Measurements from ENCODE around the gene ATP8B1. TPM values are rescaled to one million over a fixed set of nuclear protein-coding genes. Genes with fewer than 3 reads are reported as not detected.
"Not testable (repeated sequence)": the region's sequence is repeated elsewhere in the genome, so short reads cannot be mapped to it uniquely, and the experiment has no call there.

The ATP8B1 gene
- 100 to 1,000 TPM; 248 to 387 TPM for total RNA-seq
- long read RNA-seq, full-length matches to known transcripts, result 11 of 294 reads
- long read RNA-seq, partial matches to known transcripts, result 229 of 294 reads
- long read RNA-seq, other reads (novel, unspliced or antisense), result 54 of 294 reads

- intact Hi-C loops (cut with DNase I, micrococcal nuclease), result no loop called here
- peak; percentile 81 for ATAC-seq
Observed at GRCh38 chr18:57803103-57803969, at the start of gene ATP8B1. TSS of gene ATP8B1 (minus strand) at chr18:57803315. CDS start at chr18:57731807, 71,508 bp downstream.

GRCh38 chr18:57850063-57850462, 46.9 kb upstream of the ATP8B1 start:
- intact Hi-C loops (cut with DNase I, micrococcal nuclease), result no loop called here
- DNase-seq, result no peak
- ATAC-seq, result no peak

More at GRCh38 chr18:57803103-57803969, at the start of gene ATP8B1:
- peak; percentile 92 to 95 for DNase-seq

- intact Hi-C loops (cut with DNase I, micrococcal nuclease); ATAC-seq; DNase-seq: not testable (repeated sequence)
Observed at GRCh38 chr18:57848374-57848773, 45.3 kb upstream of the ATP8B1 start.

GRCh38 chr18:57847431-57847830, 44.3 kb upstream of the ATP8B1 start:
- ATAC-seq; DNase-seq; intact Hi-C loops (cut with DNase I, micrococcal nuclease): not testable (repeated sequence)

- DNase-seq, result no peak
- intact Hi-C loops (cut with DNase I, micrococcal nuclease), result no loop called here
- no peak for ATAC-seq
Observed at GRCh38 chr18:57846258-57846657, 43.1 kb upstream of the ATP8B1 start.

- intact Hi-C loops (cut with DNase I, micrococcal nuclease), result no loop called here
- no peak for DNase-seq
- no peak for ATAC-seq
Observed at GRCh38 chr18:57845605-57846074, 42.5 kb upstream of the ATP8B1 start.

GRCh38 chr18:57844319-57844718, 41.2 kb upstream of the ATP8B1 start:
- intact Hi-C loops (cut with DNase I, micrococcal nuclease), result no loop called here
- DNase-seq (no peak), ATAC-seq (peak; percentile 87)

- ATAC-seq (no peak), DNase-seq (no peak)
- intact Hi-C loops (cut with DNase I, micrococcal nuclease), result no loop called here
Observed at GRCh38 chr18:57843386-57843785, 40.3 kb upstream of the ATP8B1 start.

- ATAC-seq (no peak), DNase-seq (no peak)
- intact Hi-C loops (cut with DNase I, micrococcal nuclease), result no loop called here
Observed at GRCh38 chr18:57841568-57841967, 38.5 kb upstream of the ATP8B1 start.

GRCh38 chr18:57839942-57840381, 36.8 kb upstream of the ATP8B1 start:
- DNase-seq (no peak), ATAC-seq (no peak)
- intact Hi-C loops (cut with DNase I, micrococcal nuclease), result no loop called here

- intact Hi-C loops (cut with DNase I, micrococcal nuclease), result no loop called here
- ATAC-seq (no peak), DNase-seq (no peak)
Observed at GRCh38 chr18:57837917-57838548, 34.9 kb upstream of the ATP8B1 start.

- DNase-seq, result no peak
- intact Hi-C loops (cut with DNase I, micrococcal nuclease), result no loop called here
- ATAC-seq, result no peak
Observed at GRCh38 chr18:57836557-57836956, 33.4 kb upstream of the ATP8B1 start.

GRCh38 chr18:57835904-57836303, 32.8 kb upstream of the ATP8B1 start:
- intact Hi-C loops (cut with DNase I, micrococcal nuclease), result no loop called here
- no peak for ATAC-seq
- DNase-seq, result no peak

- intact Hi-C loops (cut with DNase I, micrococcal nuclease), result no loop called here
- DNase-seq, result no peak
Observed at GRCh38 chr18:57834616-57835015, 31.5 kb upstream of the ATP8B1 start.

GRCh38 chr18:57833441-57834101, 30.5 kb upstream of the ATP8B1 start:
- ATAC-seq (peak; percentile 95), DNase-seq (no peak)
- intact Hi-C loops (cut with DNase I, micrococcal nuclease), result no loop called here

More at GRCh38 chr18:57834616-57835015, 31.5 kb upstream of the ATP8B1 start:
- ATAC-seq, result no peak

- DNase-seq (no peak), ATAC-seq (no peak)
- intact Hi-C loops (cut with DNase I, micrococcal nuclease), result no loop called here
Observed at GRCh38 chr18:57832730-57833129, 29.6 kb upstream of the ATP8B1 start.

GRCh38 chr18:57831597-57832377, 28.7 kb upstream of the ATP8B1 start:
- DNase-seq (no peak), ATAC-seq (no peak)
- intact Hi-C loops (cut with DNase I, micrococcal nuclease), result no loop called here

GRCh38 chr18:57827646-57828045, 24.5 kb upstream of the ATP8B1 start:
- ATAC-seq (no peak), DNase-seq (no peak)
- intact Hi-C loops (cut with DNase I, micrococcal nuclease), result no loop called here
